Measurements from ENCODE around the gene ACY1.

Gene ACY1

GRCh38 chr3:51962854-51963530 is 20.3 kb upstream of the ACY1 start:
- no peak for DNase-seq (ENCODE audit: low read depth in 1 of 2, low spot score in 1 of 2)

GRCh38 chr3:51963951-51964451 is 19.3 kb upstream of the ACY1 start:
- no peak for DNase-seq (ENCODE audit: low read depth in 1 of 2, low spot score in 1 of 2)

GRCh38 chr3:51964521-51964920 is 18.8 kb upstream of the ACY1 start:
- DNase-seq (ENCODE audit: low read depth in 1 of 2, low spot score in 1 of 2) = no peak

GRCh38 chr3:51966016-51966415 is 17.3 kb upstream of the ACY1 start:
- no peak for DNase-seq (ENCODE audit: low read depth in 1 of 2, low spot score in 1 of 2)

- DNase-seq (ENCODE audit: low read depth in 1 of 2, low spot score in 1 of 2) = no peak
Observed at GRCh38 chr3:51966486-51966885, 16.8 kb upstream of the ACY1 start.

- DNase-seq (ENCODE audit: low read depth in 1 of 2, low spot score in 1 of 2) = no peak
Observed at GRCh38 chr3:51966922-51967383, 16.4 kb upstream of the ACY1 start.

GRCh38 chr3:51967384-51968169 is 15.8 kb upstream of the ACY1 start, which contains the start of gene PCBP4:
TSS of gene PCBP4 (minus strand) at chr3:51967454. CDS start at chr3:51961240, 6,214 bp downstream.
- DNase-seq (ENCODE audit: low read depth in 1 of 2, low spot score in 1 of 2) = no peak

GRCh38 chr3:51968170-51968775 is 15.1 kb upstream of the ACY1 start:
- no peak for DNase-seq (ENCODE audit: low read depth in 1 of 2, low spot score in 1 of 2)

- no peak for DNase-seq (ENCODE audit: low read depth in 1 of 2, low spot score in 1 of 2)
Observed at GRCh38 chr3:51968883-51969678, 14.3 kb upstream of the ACY1 start.

- no peak for DNase-seq (ENCODE audit: low read depth in 1 of 2, low spot score in 1 of 2)
Observed at GRCh38 chr3:51969841-51970240, 13.5 kb upstream of the ACY1 start.

- no peak for DNase-seq (ENCODE audit: low read depth in 1 of 2, low spot score in 1 of 2)
Observed at GRCh38 chr3:51970606-51971300, 12.6 kb upstream of the ACY1 start.

- no peak for DNase-seq (ENCODE audit: low read depth in 1 of 2, low spot score in 1 of 2)
Observed at GRCh38 chr3:51971350-51971749, 12.0 kb upstream of the ACY1 start.

- no peak for DNase-seq (ENCODE audit: low read depth in 1 of 2, low spot score in 1 of 2)
Observed at GRCh38 chr3:51974277-51974962, 8.9 kb upstream of the ACY1 start.

- DNase-seq (ENCODE audit: low read depth in 1 of 2, low spot score in 1 of 2) = peak in 1 of 2 donors; percentile 56
Observed at GRCh38 chr3:51974963-51975851, 8.1 kb upstream of the ACY1 start, which contains the start of gene ABHD14A. TSS of gene ABHD14A (plus strand) at chr3:51975064. CDS start at chr3:51975136, 72 bp downstream.

GRCh38 chr3:51975852-51976549 is 7.3 kb upstream of the ACY1 start:
- no peak for DNase-seq (ENCODE audit: low read depth in 1 of 2, low spot score in 1 of 2)

- no peak for DNase-seq (ENCODE audit: low read depth in 1 of 2, low spot score in 1 of 2)
Observed at GRCh38 chr3:51977446-51978142, 5.7 kb upstream of the ACY1 start.

- no peak for DNase-seq (ENCODE audit: low read depth in 1 of 2, low spot score in 1 of 2)
Observed at GRCh38 chr3:51978143-51978502, 5.2 kb upstream of the ACY1 start.

GRCh38 chr3:51980253-51980652 is 3.1 kb upstream of the ACY1 start:
- DNase-seq (ENCODE audit: low read depth in 1 of 2, low spot score in 1 of 2) = no peak

Measured in activated CD4-positive, alpha-beta T cell treated with anti-CD3 and anti-CD28 coated beads, Interleukin-2, amount 50 U/mL, for 24 hours (primary cell).